HG02943 (cell line): Measurements from ENCODE around the gene CNTNAP2.

Experiments
- ATAC-seq: cut with Tn5 transposase; IDR thresholded peaks from one replicate; pipeline ENCODE4 v1.9.1; 2021; ENCODE audit warnings: mild to moderate bottlenecking, low read depth, moderate library complexity; ENCODE audit not compliant: unreplicated experiment

CNTNAP2 gene

DNA sequence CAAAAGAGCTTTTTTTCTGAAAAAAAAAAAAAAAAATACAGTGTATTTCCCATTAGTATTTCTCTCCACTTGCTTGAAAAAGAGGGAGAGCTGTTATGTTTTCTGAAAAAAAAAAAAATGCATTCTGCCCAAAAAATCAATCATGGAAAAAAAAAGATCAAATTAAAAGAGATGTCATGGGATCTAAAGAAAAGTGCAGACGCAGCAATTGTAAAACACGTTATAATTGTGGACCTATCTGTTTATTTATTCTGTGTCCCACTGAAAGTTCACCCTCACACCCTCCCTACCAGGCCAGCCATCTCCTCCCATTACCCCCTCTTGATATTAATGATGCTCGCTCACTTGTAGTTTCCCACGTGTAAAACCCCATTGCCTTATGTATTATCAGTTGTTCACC, 1800.0 kb downstream of the CNTNAP2 start:
- no peak for ATAC-seq

- ATAC-seq = no peak
Observed at GRCh38 chr7:147923841-147924240, 1807.2 kb downstream of the CNTNAP2 start.

GRCh38 chr7:147937428-147937827, 1820.8 kb downstream of the CNTNAP2 start:
- no peak for ATAC-seq

DNA sequence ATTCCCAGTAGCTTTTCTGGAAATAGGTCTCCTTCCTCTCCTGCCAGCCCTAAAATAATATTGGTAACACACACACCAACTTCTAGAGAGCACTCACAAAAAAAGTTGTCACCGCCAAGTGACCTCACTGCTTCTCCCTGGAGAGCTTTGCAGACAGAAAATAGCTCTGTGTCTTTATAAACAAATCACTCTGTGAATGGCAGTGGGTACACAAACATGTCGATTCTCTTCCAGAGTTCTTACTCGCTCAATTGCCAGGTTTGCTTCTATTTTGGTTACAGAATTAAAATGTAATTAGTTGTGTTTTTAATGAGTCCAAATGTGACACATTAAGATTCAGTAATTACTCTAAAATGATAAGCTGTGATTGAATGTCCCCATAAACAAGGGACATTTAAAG, 1824.8 kb downstream of the CNTNAP2 start:
- no peak for ATAC-seq

- no peak for ATAC-seq
Observed at GRCh38 chr7:147944321-147944720, 1827.7 kb downstream of the CNTNAP2 start.

DNA sequence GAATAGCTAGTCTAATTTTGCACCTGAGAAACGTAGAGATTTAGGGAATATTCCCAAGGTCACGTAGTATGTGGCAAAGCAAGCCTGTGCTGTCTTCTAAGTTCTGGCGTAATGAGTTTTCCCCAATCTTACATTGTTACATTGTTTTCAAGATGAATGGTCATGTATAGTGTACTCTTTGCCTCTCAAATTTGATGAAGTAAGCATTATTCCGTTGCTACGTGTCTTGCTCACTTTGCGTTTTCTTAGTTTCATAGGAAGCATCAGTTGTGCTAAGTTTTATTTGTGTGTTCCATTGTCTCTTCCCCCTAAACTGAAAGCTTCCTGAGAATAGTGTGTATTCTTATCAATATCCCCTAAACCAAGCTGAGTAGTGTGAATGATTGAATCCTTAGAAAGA, 1836.3 kb downstream of the CNTNAP2 start:
- no peak for ATAC-seq

- ATAC-seq = no peak
Observed at GRCh38 chr7:147968046-147968610, 1851.5 kb downstream of the CNTNAP2 start.

DNA sequence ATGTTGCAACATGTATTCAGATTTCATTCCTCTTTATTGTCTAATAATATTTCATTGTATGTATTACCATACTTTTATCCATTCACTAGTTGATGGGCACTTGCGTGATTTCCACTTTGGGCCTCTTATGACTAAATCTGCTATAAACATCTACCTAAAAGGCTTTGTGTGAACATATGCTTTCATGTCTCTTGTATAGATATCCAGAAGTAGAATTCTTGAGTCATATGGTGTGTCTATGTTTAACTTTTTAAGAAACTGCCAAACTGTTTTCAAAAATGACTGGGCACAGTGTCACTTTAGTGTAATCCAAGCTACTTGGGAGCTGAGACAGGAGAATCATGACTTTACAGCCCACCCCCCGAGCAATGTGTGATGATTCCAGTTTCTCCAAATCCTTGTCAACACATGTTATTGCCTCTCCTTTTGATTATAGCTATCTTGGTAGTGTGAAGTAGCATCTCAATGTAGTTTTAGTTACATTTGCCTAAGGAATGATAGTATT, 1855.1 kb downstream of the CNTNAP2 start:
- ATAC-seq = no peak

GRCh38 chr7:147978201-147978600, 1861.6 kb downstream of the CNTNAP2 start:
- no peak for ATAC-seq

DNA sequence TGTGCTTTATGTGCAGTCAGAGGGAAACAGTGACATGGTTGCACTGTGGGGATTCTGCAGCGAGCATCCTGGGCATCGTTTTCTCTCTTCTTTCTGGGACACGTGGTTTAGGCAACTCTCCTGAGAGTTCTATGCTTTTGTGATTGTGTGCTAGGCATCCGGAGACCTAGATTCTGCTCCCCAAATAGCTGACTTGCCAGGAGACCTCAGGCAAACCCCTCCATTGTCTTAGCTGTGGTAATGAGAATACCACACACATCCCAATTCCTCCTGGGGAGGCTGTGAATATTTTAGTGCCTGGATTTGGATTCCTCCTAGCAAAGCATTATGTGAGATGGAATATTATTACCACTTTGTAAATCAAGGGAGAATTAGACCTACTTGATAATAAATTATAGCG, 1862.0 kb downstream of the CNTNAP2 start:
- no peak for ATAC-seq

GRCh38 chr7:147980826-147981813, 1864.5 kb downstream of the CNTNAP2 start:
- peak; percentile 62 for ATAC-seq

- ATAC-seq = no peak
Observed at GRCh38 chr7:147982307-147982706, 1865.7 kb downstream of the CNTNAP2 start.

DNA sequence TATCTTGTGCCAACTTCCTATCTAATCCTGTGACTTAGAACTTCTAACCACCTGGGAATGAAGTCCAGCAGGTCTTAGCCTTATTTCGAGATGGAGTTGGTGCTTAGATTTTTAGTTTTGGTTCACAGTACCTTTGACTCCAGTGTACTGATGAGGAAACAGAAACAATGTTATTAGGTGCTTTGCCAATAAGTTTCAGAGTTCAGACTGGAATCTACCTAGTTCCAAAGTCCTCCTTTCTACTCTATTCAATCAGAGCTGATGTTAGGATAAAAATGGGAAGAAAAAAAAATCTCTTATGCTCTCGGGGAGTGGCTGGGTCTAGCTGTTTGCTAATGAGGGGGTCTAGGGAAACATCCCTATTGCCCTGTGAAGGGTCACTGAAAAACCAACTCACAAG, 1867.7 kb downstream of the CNTNAP2 start:
- no peak for ATAC-seq

DNA sequence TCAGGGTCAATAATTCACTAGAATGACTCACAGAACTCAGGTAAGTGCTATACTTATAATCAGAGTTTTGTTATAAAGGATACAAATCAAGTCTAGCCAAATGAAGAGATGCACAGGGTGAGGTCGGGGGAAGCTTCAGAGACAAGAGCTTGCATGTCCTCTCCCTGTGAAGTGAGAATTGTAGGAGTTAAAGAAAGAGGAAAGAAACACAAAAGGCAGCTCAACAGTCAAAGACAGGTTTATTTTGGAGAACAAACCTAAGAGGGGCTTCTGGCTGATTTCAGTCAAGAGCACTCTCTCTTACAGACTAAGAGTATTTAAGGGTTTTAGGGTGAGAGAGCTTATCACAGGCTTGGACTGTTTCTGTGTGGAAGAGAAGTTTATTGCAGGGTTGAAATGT, 1873.5 kb downstream of the CNTNAP2 start:
- no peak for ATAC-seq

DNA sequence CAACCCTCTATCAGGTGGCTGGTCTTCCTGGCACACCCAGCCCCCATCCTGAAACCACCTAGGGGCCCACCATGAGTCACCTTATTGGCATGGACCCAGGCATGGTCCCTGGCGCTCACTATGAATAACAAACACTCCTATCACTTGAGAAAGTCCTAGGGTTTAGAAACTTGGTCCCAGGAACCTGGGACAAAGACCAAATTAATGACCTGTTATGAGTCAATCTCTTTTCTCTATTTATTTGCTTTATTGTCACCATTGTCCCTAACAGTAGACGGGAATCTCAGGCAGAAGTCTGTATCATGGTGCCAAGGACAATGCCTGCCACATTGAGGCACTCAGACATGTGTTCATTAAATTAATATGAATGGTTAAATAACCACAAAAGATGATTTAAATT, 1874.3 kb downstream of the CNTNAP2 start:
- ATAC-seq = no peak

GRCh38 chr7:147992698-147993097, 1876.1 kb downstream of the CNTNAP2 start:
- ATAC-seq = no peak

- ATAC-seq = no peak
Observed at GRCh38 chr7:147997636-147998035, 1881.0 kb downstream of the CNTNAP2 start.

DNA sequence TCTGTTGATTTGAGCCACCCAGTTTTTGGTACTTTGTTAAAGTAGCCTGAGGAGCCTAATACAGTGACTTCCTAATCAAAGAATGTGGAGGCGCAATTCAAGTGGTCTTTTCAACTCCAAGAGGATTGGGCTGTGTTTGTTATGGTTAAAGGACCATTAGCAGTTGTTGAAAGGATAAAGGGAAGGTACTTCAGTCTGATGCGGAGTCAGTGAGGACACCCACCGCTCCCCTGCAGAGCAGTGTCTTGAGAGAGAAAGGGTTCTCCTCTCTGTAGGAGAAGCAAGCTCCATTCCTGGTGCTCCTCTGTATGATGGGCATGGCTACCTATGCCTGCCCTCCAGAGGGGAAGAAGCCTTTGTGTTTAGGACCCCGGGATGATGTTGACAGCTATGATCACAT, 1883.4 kb downstream of the CNTNAP2 start:
- ATAC-seq = no peak

- no peak for ATAC-seq
Observed at GRCh38 chr7:148011753-148012152, 1895.2 kb downstream of the CNTNAP2 start.

- no peak for ATAC-seq
Observed at GRCh38 chr7:148014001-148014400, 1897.4 kb downstream of the CNTNAP2 start.

GRCh38 chr7:148014541-148014940, 1897.9 kb downstream of the CNTNAP2 start:
- ATAC-seq = no peak

GRCh38 chr7:148017126-148017525, 1900.5 kb downstream of the CNTNAP2 start:
- no peak for ATAC-seq
